ENCODE measurements around the gene KIF27.
"Not testable (repeated sequence)": the region's sequence is repeated elsewhere in the genome, so short reads cannot be mapped to it uniquely, and the experiment has no call there.

KIF27 gene

GRCh38 chr9:83817356-83818278 is 103.6 kb downstream of the KIF27 start, which contains the start of gene GKAP1:
GKAP1 (minus strand) TSS chr9:83817769; CDS start chr9:83806517, 11,252 bp downstream.
- peak; percentile 37 for TF ChIP-seq CTCF (IDR thresholded peaks at IDR 0.05)
- not testable (repeated sequence) for H3K36me3 ChIP-seq, H3K9me3 ChIP-seq, H3K27me3 ChIP-seq
- Histone ChIP-seq H3K4me3 (ENCODE audit: low read depth in 1 of 2, low read length in 1 of 2) (peak within 1 kb of the TSS; percentile 63 to 70), H3K27ac (peak within 1 kb of the TSS; percentile 88), H3K4me1 (ENCODE audit: control insufficient read depth in 1 of 2, insufficient read depth in 1 of 2, low read depth in 1 of 2, low read length in 1 of 2) (peaks cover 6 to 12% of the 10 kb centered on the region in 2 experiments)

GRCh38 chr9:83817011-83817355 is 104.2 kb downstream of the KIF27 start:
- Histone ChIP-seq H3K4me1 (ENCODE audit: control insufficient read depth in 1 of 2, insufficient read depth in 1 of 2, low read depth in 1 of 2, low read length in 1 of 2) (peaks cover 6 to 12% of the 10 kb centered on the region in 2 experiments), H3K4me3 (ENCODE audit: low read depth in 1 of 2, low read length in 1 of 2) (peak overlapping the region; percentile 63 to 70), H3K27ac (peak overlapping the region; percentile 88)
- H3K27me3 ChIP-seq, H3K9me3 ChIP-seq, H3K36me3 ChIP-seq: not testable (repeated sequence)

GRCh38 chr9:83815120-83815519 is 106.1 kb downstream of the KIF27 start:
- not testable (repeated sequence) for H3K27ac ChIP-seq; H3K4me3 ChIP-seq (ENCODE audit: low read depth in 1 of 2, low read length in 1 of 2); H3K36me3 ChIP-seq; H3K27me3 ChIP-seq; H3K9me3 ChIP-seq
- H3K4me1 ChIP-seq (ENCODE audit: control insufficient read depth in 1 of 2, insufficient read depth in 1 of 2, low read depth in 1 of 2, low read length in 1 of 2): peaks cover 6 to 12% of the 10 kb centered on the region in 2 experiments

GRCh38 chr9:83809213-83809612 is 112.0 kb downstream of the KIF27 start:
- not testable (repeated sequence) for H3K9me3 ChIP-seq; H3K27me3 ChIP-seq; H3K27ac ChIP-seq; H3K4me3 ChIP-seq (ENCODE audit: low read depth in 1 of 2, low read length in 1 of 2); H3K4me1 ChIP-seq (ENCODE audit: control insufficient read depth in 1 of 2, insufficient read depth in 1 of 2, low read depth in 1 of 2, low read length in 1 of 2); H3K36me3 ChIP-seq

- not testable (repeated sequence) for H3K27ac ChIP-seq; H3K27me3 ChIP-seq; H3K9me3 ChIP-seq; H3K36me3 ChIP-seq; H3K4me1 ChIP-seq (ENCODE audit: control insufficient read depth in 1 of 2, insufficient read depth in 1 of 2, low read depth in 1 of 2, low read length in 1 of 2); H3K4me3 ChIP-seq (ENCODE audit: low read depth in 1 of 2, low read length in 1 of 2)
Observed at GRCh38 chr9:83804454-83804853, 116.8 kb downstream of the KIF27 start.

- not testable (repeated sequence) for H3K9me3 ChIP-seq; H3K4me3 ChIP-seq (ENCODE audit: low read depth in 1 of 2, low read length in 1 of 2); H3K36me3 ChIP-seq; H3K27me3 ChIP-seq; H3K4me1 ChIP-seq (ENCODE audit: control insufficient read depth in 1 of 2, insufficient read depth in 1 of 2, low read depth in 1 of 2, low read length in 1 of 2); H3K27ac ChIP-seq
Observed at GRCh38 chr9:83803941-83804340, 117.3 kb downstream of the KIF27 start.

GRCh38 chr9:83800236-83801033 is 120.8 kb downstream of the KIF27 start:
- no peaks in the 10 kb centered on the region for H3K4me1 ChIP-seq (ENCODE audit: control insufficient read depth in 1 of 2, insufficient read depth in 1 of 2, low read depth in 1 of 2, low read length in 1 of 2)
- no peak overlapping the region for H3K4me3 ChIP-seq (ENCODE audit: low read depth in 1 of 2, low read length in 1 of 2)
- H3K36me3 ChIP-seq: no peaks in the 10 kb centered on the region
- no peaks in the 10 kb centered on the region for H3K27me3 ChIP-seq
- H3K27ac ChIP-seq: no peak overlapping the region
- H3K9me3 ChIP-seq: no peaks in the 10 kb centered on the region
- no peak for TF ChIP-seq CTCF (IDR thresholded peaks at IDR 0.05)

- Histone ChIP-seq H3K27me3 (no peaks in the 10 kb centered on the region), H3K36me3 (no peaks in the 10 kb centered on the region), H3K4me3 (ENCODE audit: low read depth in 1 of 2, low read length in 1 of 2) (no peak overlapping the region), H3K4me1 (ENCODE audit: control insufficient read depth in 1 of 2, insufficient read depth in 1 of 2, low read depth in 1 of 2, low read length in 1 of 2) (no peaks in the 10 kb centered on the region), H3K27ac (no peak overlapping the region), H3K9me3 (no peaks in the 10 kb centered on the region)
- TF ChIP-seq CTCF (IDR thresholded peaks at IDR 0.05): no peak
Observed at GRCh38 chr9:83794051-83794450, 127.2 kb downstream of the KIF27 start.

All from neutrophil (primary cell).